ENCODE measurements around the gene GNG2.

GNG2 gene

GRCh38 chr14:51860164-51860824 is at the start of gene GNG2:
Gene GNG2 (plus strand): TSS chr14:51860612. CDS start chr14:51950679, 90,067 bp downstream.
- peak; percentile 62 for DNase-seq (ENCODE audit: low spot score)

GRCh38 chr14:51811706-51812105 is 48.7 kb upstream of the GNG2 start:
- no peak for DNase-seq (ENCODE audit: low spot score)

GRCh38 chr14:51816031-51816430 is 44.4 kb upstream of the GNG2 start:
- no peak for DNase-seq (ENCODE audit: low spot score)

- DNase-seq (ENCODE audit: low spot score), result no peak
Observed at GRCh38 chr14:51817326-51817725, 43.1 kb upstream of the GNG2 start.

- no peak for DNase-seq (ENCODE audit: low spot score)
Observed at GRCh38 chr14:51818748-51819380, 41.5 kb upstream of the GNG2 start.

- no peak for DNase-seq (ENCODE audit: low spot score)
Observed at GRCh38 chr14:51821822-51822221, 38.6 kb upstream of the GNG2 start.

GRCh38 chr14:51822499-51822898 is 37.9 kb upstream of the GNG2 start:
- no peak for DNase-seq (ENCODE audit: low spot score)

- DNase-seq (ENCODE audit: low spot score), result no peak
Observed at GRCh38 chr14:51823706-51824105, 36.7 kb upstream of the GNG2 start.

- no peak for DNase-seq (ENCODE audit: low spot score)
Observed at GRCh38 chr14:51824191-51824590, 36.2 kb upstream of the GNG2 start.

- DNase-seq (ENCODE audit: low spot score), result no peak
Observed at GRCh38 chr14:51825926-51826325, 34.5 kb upstream of the GNG2 start.

- DNase-seq (ENCODE audit: low spot score), result no peak
Observed at GRCh38 chr14:51828017-51828797, 32.2 kb upstream of the GNG2 start.

- DNase-seq (ENCODE audit: low spot score), result no peak
Observed at GRCh38 chr14:51834240-51834639, 26.2 kb upstream of the GNG2 start.

- no peak for DNase-seq (ENCODE audit: low spot score)
Observed at GRCh38 chr14:51836417-51836816, 24.0 kb upstream of the GNG2 start.

GRCh38 chr14:51844081-51844881 is 16.1 kb upstream of the GNG2 start:
- DNase-seq (ENCODE audit: low spot score), result peak; percentile 29

GRCh38 chr14:51845811-51846210 is 14.6 kb upstream of the GNG2 start:
- no peak for DNase-seq (ENCODE audit: low spot score)

- DNase-seq (ENCODE audit: low spot score), result peak; percentile 79
Observed at GRCh38 chr14:51846631-51847488, 13.6 kb upstream of the GNG2 start.

GRCh38 chr14:51847489-51847796 is 13.0 kb upstream of the GNG2 start:
- DNase-seq (ENCODE audit: low spot score), result no peak

- no peak for DNase-seq (ENCODE audit: low spot score)
Observed at GRCh38 chr14:51848120-51848519, 12.3 kb upstream of the GNG2 start.

- DNase-seq (ENCODE audit: low spot score), result no peak
Observed at GRCh38 chr14:51849097-51849496, 11.3 kb upstream of the GNG2 start.

GRCh38 chr14:51850651-51851050 is 9.8 kb upstream of the GNG2 start:
- DNase-seq (ENCODE audit: low spot score), result no peak

GRCh38 chr14:51852541-51852940 is 7.9 kb upstream of the GNG2 start:
- DNase-seq (ENCODE audit: low spot score), result no peak

GRCh38 chr14:51855234-51855633 is 5.2 kb upstream of the GNG2 start:
- DNase-seq (ENCODE audit: low spot score), result no peak

All from NAMALWA (cell line).